Subcutaneous abdominal adipose tissue (tissue), 5 donors: ENCODE measurements around the gene KCNQ1.

Experiments
- H3K27ac ChIP-seq: one replicate; pipeline ENCODE4 v1.7.0; 2013; ENCODE audit warnings: low read depth, mild to moderate bottlenecking, inconsistent platforms, low read length, moderate library complexity
- H3K27me3 ChIP-seq, 5 donors: one replicate each; pipeline ENCODE4 v1.7.0; 2013; ENCODE audit warnings: low read length in 5 of 5, inconsistent platforms in 1 of 5; ENCODE audit not compliant: control insufficient read depth in 5 of 5, insufficient read depth in 4 of 5
- H3K36me3 ChIP-seq, 5 donors: one replicate each; pipeline ENCODE4 v1.7.0; 2013; ENCODE audit warnings: low read length in 5 of 5; ENCODE audit not compliant: control insufficient read depth in 5 of 5, insufficient read depth in 5 of 5
- H3K4me1 ChIP-seq, 5 donors: one replicate each; pipeline ENCODE4 v1.7.0; 2013; ENCODE audit warnings: low read length in 5 of 5, mild to moderate bottlenecking in 3 of 5, moderate library complexity in 1 of 5; ENCODE audit not compliant: control insufficient read depth in 5 of 5, insufficient read depth in 5 of 5
- H3K4me3 ChIP-seq, 5 donors: one replicate each; pipeline ENCODE4 v1.7.0; 2013; ENCODE audit warnings: low read length in 5 of 5, low read depth in 1 of 5
- H3K9ac ChIP-seq, 5 donors: one replicate each; pipeline ENCODE4 v1.7.0; 2013; ENCODE audit warnings: low read length in 5 of 5, mild to moderate bottlenecking in 4 of 5, moderate library complexity in 3 of 5
- H3K9me3 ChIP-seq, 5 donors: one replicate each; pipeline ENCODE4 v1.7.0; 2013; ENCODE audit warnings: low read length in 5 of 5; ENCODE audit not compliant: control insufficient read depth in 5 of 5
- donor health status: healthy.
- donor health status: healthy.
- donor health status: healthy.
- donor health status: healthy.
- donor health status: healthy.

KCNQ1 gene

DNA sequence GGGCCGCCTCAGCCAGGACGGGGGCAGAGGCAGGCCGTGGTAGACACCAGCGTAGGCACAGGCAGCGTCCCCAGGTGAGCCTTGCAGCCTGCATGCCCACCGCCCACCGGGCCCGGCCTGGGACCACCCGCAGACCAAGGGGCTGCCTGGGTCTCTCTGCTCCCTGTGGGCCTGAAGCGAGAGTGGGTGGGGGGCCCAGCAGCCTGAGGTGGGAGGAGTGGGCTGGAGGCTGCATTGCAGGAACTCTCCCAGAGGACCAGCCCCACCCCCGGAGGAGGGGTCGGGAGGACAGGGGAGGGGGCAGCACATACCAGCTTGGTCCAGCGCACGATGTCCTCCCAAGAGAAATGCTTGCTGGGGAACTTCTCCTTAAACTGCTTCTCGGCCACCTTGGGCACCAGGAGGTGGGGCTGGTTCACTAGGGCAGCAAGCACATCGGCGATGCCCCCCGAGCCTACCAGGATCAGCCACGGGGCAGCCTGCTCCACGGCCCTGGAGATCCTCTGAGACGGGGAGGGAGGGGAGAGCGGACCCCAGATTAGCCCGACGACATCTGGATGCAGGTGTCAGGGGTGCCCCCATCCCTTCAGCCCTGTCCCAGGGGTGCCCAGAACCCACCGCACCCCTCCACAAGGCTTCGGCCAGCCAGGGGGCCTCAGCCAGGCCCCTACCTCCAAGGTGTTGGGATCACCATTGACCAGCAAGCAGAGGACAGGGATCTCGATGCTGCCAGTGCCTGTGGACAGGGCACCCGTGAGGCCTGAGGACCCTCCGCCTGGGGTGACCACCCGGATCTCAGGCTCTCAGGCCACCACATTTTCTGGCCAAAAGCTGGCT lies 26.7 kb upstream of the KCNQ1 start:
- no peaks in the 10 kb centered on the region for H3K9me3 ChIP-seq
- peaks cover 0 to 14% (median 13%) of the 10 kb centered on the region in 5 donors for H3K4me1 ChIP-seq
- H3K9ac ChIP-seq, result no peak overlapping the region
- no peak overlapping the region for H3K27ac ChIP-seq
- peaks cover 2 to 24% (median 9%) of the 10 kb centered on the region in 5 donors for H3K27me3 ChIP-seq
- no peaks in the 10 kb centered on the region for H3K36me3 ChIP-seq
- H3K4me3 ChIP-seq, result no peak overlapping the region

GRCh38 chr11:2418693-2419360 lies 26.0 kb upstream of the KCNQ1 start:
- Histone ChIP-seq H3K36me3 (no peaks in the 10 kb centered on the region), H3K9ac (no peak overlapping the region), H3K27me3 (peaks cover 2 to 29% (median 11%) of the 10 kb centered on the region in 5 donors), H3K27ac (no peak overlapping the region), H3K4me3 (no peak overlapping the region), H3K4me1 (peaks cover 0 to 14% (median 13%) of the 10 kb centered on the region in 5 donors), H3K9me3 (no peaks in the 10 kb centered on the region)

DNA sequence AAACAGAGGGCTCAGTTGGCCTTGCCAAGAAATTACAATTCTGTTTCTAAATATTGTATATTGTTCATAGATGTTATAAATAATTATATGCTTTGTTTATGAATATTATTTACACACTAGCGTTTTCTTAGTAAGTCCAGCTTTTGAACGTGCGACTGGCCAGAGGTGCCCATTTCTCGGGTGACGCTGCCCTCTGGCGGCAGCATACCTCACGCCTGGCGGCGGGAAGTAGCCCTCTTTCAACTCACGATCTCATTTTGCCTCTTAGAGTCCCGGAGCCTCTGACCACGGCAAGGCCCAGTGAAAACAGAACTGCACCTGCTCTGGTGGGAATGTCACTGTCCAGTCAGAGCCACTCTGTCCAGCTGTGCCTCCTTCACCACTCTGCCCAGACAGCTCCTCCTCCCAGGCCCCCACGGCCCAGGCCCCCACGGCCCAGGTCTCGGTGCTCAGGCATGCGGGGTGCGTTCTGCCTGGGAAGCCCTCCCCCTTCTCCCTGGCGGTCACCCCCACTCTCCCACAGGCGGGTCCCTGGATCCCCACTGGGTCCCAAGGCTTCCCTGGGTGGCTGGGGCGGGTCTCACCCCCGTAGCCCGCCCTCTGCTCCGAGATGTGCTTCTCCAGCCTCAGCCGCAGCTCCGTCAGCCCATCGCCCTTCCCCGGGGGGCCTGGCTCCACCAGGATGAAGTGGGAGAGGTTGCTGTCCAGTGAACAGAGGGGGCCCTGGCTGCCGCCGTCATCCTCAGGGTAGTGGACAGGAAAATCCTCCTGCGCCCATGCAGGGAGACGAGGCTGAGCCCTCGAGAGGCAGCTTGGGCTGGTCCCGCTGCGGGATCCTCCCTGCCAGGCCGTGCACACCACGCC lies 24.9 kb upstream of the KCNQ1 start:
- Histone ChIP-seq H3K4me3 (peak overlapping the region in 1 of 5 donors; percentile 26), H3K36me3 (no peaks in the 10 kb centered on the region), H3K4me1 (peaks cover 0 to 14% (median 13%) of the 10 kb centered on the region in 5 donors), H3K9me3 (no peaks in the 10 kb centered on the region), H3K27ac (no peak overlapping the region), H3K9ac (peak overlapping the region in 2 of 5 donors; percentile 20 to 52), H3K27me3 (peaks cover 2 to 29% (median 11%) of the 10 kb centered on the region in 5 donors)

- H3K4me1 ChIP-seq, result peaks cover 0 to 14% (median 13%) of the 10 kb centered on the region in 5 donors
- peaks cover 2 to 23% (median 11%) of the 10 kb centered on the region in 5 donors for H3K27me3 ChIP-seq
- H3K4me3 ChIP-seq, result peak overlapping the region in 2 of 5 donors; percentile 19 to 26
- no peak overlapping the region for H3K27ac ChIP-seq
- no peaks in the 10 kb centered on the region for H3K36me3 ChIP-seq
- H3K9me3 ChIP-seq, result no peaks in the 10 kb centered on the region
- H3K9ac ChIP-seq, result peak overlapping the region in 2 of 5 donors; percentile 4 to 52
Measured at GRCh38 chr11:2420502-2421225, 24.1 kb upstream of the KCNQ1 start.

DNA sequence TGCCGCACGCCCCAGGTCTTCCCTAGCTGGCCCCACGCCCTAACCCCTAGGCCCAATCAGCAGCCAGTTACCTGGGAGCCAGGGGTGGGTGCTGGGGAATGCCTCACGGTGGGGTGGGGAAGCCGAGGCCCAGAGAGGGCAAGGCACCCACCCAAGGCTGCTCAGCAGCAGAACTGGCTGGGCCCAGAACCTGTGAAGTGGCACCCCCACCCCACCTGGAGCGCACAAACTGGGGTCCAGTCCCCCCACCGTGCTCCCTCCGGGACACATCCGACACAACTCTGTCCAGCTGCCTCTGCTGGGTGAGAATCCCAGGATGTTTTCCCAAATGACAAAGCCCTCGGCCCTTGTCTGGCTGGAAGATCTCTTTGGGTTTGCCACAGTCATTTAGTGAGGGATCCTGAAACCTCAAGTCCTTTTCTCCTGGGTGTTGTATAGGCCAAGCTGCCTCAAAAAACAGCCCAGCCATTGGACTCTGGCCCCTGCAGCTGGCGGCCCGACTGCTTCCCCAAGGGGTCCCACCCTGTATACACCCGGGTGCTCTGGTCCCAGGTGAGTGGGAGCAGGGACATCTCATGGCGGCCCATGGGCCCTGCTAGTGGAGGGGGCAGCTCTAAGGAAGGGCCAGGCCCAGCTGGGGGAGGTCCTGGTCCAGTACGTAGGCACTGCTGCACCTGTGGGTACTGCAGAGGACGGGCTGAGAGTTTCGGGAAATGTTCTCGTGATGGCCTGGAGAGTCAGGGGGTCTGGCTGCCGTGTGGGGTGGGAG lies 23.4 kb upstream of the KCNQ1 start:
- Histone ChIP-seq H3K9me3 (no peaks in the 10 kb centered on the region), H3K36me3 (no peaks in the 10 kb centered on the region), H3K4me1 (peaks cover 0 to 14% (median 13%) of the 10 kb centered on the region in 5 donors), H3K9ac (no peak overlapping the region), H3K27me3 (peaks cover 2 to 18% (median 9%) of the 10 kb centered on the region in 5 donors), H3K27ac (no peak overlapping the region), H3K4me3 (no peak overlapping the region)

- Histone ChIP-seq H3K9ac (no peak overlapping the region), H3K27ac (no peak overlapping the region), H3K36me3 (no peaks in the 10 kb centered on the region), H3K4me1 (peaks cover 0 to 14% (median 13%) of the 10 kb centered on the region in 5 donors), H3K27me3 (peaks cover 0 to 18% (median 10%) of the 10 kb centered on the region in 5 donors), H3K4me3 (no peak overlapping the region), H3K9me3 (no peaks in the 10 kb centered on the region)
Measured at GRCh38 chr11:2421996-2422395, 22.8 kb upstream of the KCNQ1 start.

DNA sequence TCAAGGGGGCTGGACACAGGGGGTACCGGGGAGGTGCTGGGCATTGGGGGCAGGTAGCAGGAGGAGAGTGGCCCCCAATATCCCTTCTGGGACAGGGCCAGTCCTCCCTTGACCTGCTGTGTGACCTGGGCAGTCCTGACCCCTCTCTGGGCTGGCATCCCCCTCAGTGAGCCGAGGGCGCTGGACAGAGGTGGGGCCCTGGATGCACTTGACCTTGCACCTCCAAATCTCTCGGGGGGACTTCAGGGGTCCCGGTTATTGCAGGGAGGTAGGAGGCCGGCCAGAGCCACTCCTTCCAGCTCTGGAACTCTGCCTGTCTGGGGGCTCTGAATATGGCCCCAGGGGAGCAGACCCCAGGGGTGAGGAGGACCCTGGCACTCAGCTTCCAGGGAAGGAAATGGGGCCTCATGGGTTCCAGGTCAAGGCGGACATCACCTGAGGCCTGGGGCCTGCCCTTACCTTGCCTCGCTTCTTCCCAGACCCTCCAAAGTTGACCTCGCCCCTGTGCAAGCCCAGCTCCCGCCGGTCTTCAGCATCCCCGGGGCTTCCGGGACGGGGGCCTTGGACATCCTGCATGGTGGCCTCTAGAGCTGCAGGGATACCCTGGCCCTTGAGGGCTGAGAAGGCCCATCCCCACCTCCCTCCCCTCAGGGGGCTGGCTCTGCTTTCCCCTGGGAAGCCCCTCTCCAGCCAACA lies 22.2 kb upstream of the KCNQ1 start:
- no peak overlapping the region for H3K4me3 ChIP-seq
- H3K27ac ChIP-seq, result no peak overlapping the region
- no peaks in the 10 kb centered on the region for H3K9me3 ChIP-seq
- H3K36me3 ChIP-seq, result no peaks in the 10 kb centered on the region
- H3K9ac ChIP-seq, result no peak overlapping the region
- H3K27me3 ChIP-seq, result peaks cover 0 to 18% (median 10%) of the 10 kb centered on the region in 5 donors
- H3K4me1 ChIP-seq, result peaks cover 0 to 14% (median 13%) of the 10 kb centered on the region in 5 donors

DNA sequence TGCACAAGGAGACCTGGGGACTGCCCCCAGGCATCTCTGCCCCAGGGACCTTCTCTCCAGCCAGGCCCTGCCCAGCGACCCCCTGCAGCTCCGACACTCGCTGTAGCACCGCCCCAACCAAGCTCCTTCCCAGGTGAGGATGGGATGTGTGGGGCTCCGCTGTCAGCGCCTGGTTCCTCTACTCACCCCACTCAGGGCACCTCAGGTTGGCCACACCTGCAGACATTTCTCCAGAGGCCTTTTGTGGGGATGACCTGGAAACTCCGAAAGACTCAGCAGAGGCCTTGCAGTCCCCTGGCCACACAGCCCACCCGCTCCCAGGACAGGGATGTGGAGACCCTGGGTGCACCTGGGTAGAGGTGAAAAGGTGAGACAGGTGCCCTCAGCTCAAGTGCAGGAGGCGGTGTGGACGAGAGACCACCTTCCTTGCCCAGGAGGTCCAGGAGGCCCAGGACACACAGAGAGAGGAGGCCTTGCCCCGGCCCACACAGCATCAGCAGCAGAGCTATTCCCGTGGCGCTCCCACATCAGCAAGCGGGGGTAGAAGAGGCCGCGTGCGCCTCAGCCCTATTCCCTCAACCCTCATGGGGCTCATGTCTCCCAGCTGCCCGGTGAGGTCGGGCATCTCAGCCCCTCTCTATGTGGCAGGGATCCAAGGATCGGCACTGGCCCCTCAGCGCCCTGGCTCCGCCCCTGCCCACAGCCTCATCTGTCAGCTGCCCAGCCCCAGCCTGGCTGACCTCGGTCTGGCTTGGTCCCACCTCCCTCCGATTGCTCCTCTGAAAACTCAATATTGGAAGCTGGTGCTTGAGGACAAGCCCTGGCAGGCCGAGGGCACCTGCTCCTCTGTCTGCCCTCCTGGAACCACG lies 21.4 kb upstream of the KCNQ1 start:
- H3K36me3 ChIP-seq, result no peaks in the 10 kb centered on the region
- no peak overlapping the region for H3K4me3 ChIP-seq
- H3K9me3 ChIP-seq, result no peaks in the 10 kb centered on the region
- no peak overlapping the region for H3K9ac ChIP-seq
- H3K27ac ChIP-seq, result no peak overlapping the region
- peaks cover 0 to 18% (median 10%) of the 10 kb centered on the region in 5 donors for H3K27me3 ChIP-seq
- peaks cover 0 to 14% (median 13%) of the 10 kb centered on the region in 5 donors for H3K4me1 ChIP-seq
